GM18951 (cell line): ENCODE results near the gene MYOD1.

Experiments used
- POLR2A ChIP-seq: IDR thresholded peaks from 4 replicates; pipeline ENCODE4 v1.6.1; 2011; ENCODE audit warnings: mild to moderate bottlenecking; ENCODE audit not compliant: insufficient read length, insufficient read depth; ENCODE audit errors: extremely low read depth
- in situ Hi-C: fragments of 300-500 bp; cut with MboI; formaldehyde crosslinking; loops from one replicate; pipeline ENCODE4 v1.12.0; 2022; ENCODE audit warnings: low sequenced_read_pairs, mixed read lengths, inconsistent platforms; ENCODE audit not compliant: unreplicated experiment

The MYOD1 gene

DNA sequence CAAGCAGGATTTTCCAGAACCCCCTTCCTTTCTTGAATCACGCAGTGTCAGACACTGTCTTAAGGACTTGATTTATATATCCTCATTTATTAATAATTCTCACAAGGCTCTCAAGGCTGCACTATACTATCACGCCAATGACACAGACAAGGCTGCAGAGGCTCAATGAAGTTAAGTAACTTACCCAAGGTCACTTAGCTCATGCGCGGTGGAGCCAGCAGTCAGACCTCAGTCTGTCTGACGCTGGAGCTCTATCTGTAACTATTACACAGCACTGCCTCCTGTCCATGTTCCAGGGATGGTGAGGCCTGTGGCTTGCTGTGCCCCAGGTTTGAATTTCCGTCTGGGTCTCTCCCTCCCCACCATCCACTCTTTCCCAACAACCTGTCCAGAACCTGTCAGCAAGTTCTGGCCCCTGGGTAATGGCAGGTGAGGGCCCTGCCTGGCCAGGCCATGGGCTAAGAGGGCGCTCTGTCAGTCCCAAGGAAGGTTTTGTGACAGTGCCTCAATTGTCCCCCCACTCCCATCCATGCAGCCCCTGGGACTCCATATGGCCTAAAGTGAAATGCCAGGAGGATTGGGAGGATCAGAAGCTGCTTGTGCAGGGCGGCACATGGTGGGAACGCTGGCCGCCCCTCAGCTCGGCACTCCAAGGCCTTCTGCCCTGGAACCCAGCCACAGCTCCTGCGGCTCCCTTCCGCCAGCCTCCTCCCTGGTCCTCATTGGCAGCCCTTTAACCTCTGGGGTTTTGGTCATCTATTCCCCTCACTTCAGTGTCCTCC is 23.8 kb downstream of the MYOD1 start:
- no peak for TF ChIP-seq POLR2A
- in situ Hi-C loops = no loop called here

GRCh38 chr11:17743808-17744119 is 24.4 kb downstream of the MYOD1 start:
- in situ Hi-C loops = no loop called here
- TF ChIP-seq POLR2A = no peak

GRCh38 chr11:17744151-17744940 is 25.0 kb downstream of the MYOD1 start:
- in situ Hi-C loops = no loop called here
- TF ChIP-seq POLR2A = no peak

DNA sequence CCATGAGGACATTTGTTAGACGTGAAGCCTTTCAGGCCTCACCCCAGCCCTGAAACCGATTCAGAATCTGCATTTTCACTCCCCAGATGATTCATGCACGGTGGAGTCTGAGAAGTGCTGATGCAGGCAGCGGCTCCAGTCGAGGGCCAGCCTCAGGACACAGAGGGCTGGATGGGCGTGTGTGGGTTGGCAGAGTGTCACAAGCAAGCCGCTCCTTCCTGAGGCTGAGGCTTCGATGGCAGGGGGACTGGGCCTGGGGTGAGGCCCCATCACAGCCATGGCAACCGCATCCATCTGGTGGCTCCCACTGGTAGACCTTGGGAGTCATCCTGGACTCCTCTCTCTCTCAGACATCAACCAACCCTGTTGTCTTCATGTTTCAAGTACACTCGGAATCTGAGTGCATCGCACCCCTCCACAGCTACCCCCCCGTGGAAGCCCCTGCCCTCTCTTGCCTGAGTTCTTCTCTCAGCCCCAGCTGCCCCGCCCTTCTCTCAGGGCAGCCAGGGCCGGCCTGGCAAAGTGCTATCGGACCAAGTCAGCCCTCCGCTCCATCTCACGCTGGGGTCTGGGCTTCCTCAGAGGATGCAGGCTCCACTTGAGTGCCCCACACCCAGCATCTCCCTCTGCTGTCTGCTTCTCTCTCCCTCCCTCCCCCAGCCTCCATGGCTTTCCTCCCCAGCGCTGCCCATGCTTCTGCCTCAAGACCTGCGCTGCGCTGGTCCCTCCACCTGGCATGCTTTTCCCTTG is 25.8 kb downstream of the MYOD1 start:
- in situ Hi-C loops = no loop called here
- no peak for TF ChIP-seq POLR2A

GRCh38 chr11:17746096-17746495 is 26.7 kb downstream of the MYOD1 start:
- TF ChIP-seq POLR2A = no peak
- in situ Hi-C loops = no loop called here

DNA sequence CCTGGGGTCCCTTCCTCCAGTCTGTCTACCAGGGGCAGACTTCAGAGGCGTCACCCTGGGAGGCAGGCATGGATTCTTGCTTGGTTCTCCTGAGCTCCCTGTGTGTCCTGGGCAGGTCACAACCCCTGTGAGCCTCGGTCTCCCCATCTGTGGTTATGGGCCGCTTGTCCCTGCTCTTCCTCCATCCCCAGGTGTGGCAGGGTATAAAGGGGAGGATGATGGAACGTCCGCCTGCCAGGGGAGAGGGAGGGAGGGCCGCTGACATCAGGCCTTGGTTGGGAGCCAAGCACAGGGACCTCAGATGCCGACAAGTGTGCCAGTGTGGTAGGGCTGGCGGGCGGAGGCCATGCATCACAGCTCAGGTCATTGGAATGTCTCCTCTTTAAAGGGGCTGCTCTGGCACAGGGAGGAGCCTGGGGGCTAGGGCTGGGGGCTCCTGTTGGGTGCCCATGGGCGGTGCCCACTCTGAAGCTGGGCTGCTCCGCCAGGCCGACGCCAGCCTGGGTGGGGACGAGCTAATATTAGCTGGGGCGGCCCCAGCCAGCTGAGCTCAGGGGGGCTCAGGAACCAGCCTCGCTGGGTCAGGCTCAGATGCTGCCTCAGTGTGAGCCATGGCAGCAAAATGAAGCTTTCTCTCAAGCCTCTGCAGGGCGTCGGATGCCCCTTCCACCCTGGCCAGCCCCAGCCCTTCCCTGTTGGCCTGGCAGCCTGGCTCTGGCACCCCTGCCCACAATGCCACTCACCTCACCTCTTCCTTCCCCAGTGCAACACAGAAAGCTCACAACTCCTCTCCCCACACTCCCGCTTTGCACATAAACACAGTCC is 28.0 kb downstream of the MYOD1 start:
- TF ChIP-seq POLR2A = no peak
- in situ Hi-C loops = no loop called here

GRCh38 chr11:17748044-17748443 is 28.7 kb downstream of the MYOD1 start:
- in situ Hi-C loops = no loop called here

DNA sequence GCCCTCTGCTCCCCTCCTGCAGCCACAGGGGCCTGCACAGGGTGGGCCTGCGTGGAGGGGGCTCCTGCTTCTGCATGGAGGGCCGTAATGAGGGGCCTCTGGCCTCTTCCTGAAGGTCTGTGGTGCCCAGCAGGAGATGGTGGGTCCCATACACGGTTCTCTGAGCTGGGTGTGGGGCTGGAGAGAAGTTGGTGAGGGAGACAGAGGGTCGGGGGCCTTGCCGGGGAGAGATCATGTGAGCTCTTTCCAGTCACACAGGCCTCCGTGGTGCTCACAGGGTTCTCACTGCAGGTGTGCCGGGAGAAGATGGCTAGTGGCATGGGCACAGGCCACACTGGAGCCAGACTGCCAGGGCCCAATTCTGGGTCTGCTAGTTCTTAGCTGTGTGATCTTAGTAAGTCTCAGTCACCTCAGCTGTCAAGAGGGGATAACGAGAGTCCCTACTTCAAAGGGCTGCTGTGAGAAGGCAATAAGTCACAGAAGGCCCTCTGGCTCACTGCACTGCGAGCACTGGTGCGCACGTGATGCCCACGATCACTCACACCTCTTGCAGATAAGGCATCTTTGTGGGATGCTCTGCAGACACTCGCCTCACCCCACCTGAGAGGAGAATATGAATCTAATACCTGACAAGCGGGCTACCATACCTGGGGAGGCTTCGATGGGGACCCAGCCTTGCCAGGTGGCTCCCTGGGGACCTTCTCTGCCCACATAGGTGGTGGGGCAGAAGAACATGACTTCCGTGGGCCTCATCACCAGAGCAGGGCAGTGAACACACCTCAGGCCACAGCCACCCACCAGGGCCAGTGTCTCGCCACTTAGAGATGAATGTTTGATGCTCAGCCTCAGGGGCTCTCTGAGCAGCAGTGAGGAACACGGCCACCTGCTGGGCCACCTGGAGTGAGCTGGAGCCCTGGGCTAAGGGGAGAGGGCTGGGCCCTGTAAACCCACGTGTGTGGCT is 29.7 kb downstream of the MYOD1 start:
- no peak for TF ChIP-seq POLR2A
- in situ Hi-C loops = no loop called here

More at GRCh38 chr11:17748044-17748443, 28.7 kb downstream of the MYOD1 start:
- no peak for TF ChIP-seq POLR2A

GRCh38 chr11:17750013-17750800 is 30.8 kb downstream of the MYOD1 start:
- TF ChIP-seq POLR2A = no peak
- in situ Hi-C loops = no loop called here

DNA sequence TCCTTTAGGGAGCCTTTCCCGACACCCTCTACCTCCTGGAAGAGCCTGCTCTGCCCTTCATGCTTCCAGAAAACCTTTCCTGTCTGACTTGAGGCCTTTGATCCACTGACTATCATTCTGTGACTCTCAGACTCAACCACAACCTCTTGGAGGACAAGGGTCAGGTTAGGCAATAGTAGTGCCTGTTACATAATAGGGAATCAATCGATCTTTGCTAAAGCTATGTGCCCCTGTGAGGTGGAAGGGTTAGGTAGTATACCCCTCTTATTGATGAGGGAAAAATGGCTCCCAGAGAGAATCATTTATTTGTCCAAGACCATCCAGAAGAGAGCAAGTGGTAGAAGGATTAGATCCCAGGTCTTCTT is 31.4 kb downstream of the MYOD1 start:
- TF ChIP-seq POLR2A = no peak
- in situ Hi-C loops = no loop called here

- in situ Hi-C loops = no loop called here
- no peak for TF ChIP-seq POLR2A
These were observed 32.2 kb downstream of the MYOD1 start for GRCh38 chr11:17751558-17751957.

- in situ Hi-C loops = no loop called here
- TF ChIP-seq POLR2A = no peak
These were observed 32.8 kb downstream of the MYOD1 start for GRCh38 chr11:17752144-17752543.
